IPS-18a (cell line): ENCODE measurements around the gene SUB1.
"Not testable (repeated sequence)": the region's sequence is repeated elsewhere in the genome, so short reads cannot be mapped to it uniquely, and the experiment has no call there.

Source experiments
- H3K27ac ChIP-seq: one replicate; pipeline ENCODE4 v1.5.1; 2013; ENCODE audit warnings: low read length
- H3K27me3 ChIP-seq: one replicate; pipeline ENCODE4 v1.6.1; 2013; ENCODE audit warnings: mild to moderate bottlenecking, low read length; ENCODE audit not compliant: control insufficient read depth, insufficient read depth
- H3K36me3 ChIP-seq: one replicate; pipeline ENCODE4 v1.6.1; 2013; ENCODE audit warnings: low read depth, low read length; ENCODE audit not compliant: control insufficient read depth
- H3K4me1 ChIP-seq: one replicate; pipeline ENCODE4 v1.6.1; 2013; ENCODE audit warnings: low read depth, low read length; ENCODE audit not compliant: control insufficient read depth
- H3K4me3 ChIP-seq: one replicate; pipeline ENCODE4 v1.5.1; 2013; ENCODE audit warnings: low read length
- H3K9ac ChIP-seq: one replicate; pipeline ENCODE4 v1.6.1; 2013; ENCODE audit warnings: mild to moderate bottlenecking, low read length, moderate library complexity
- H3K9me3 ChIP-seq: one replicate; pipeline ENCODE4 v1.6.1; 2013; ENCODE audit warnings: low read depth, low read length; ENCODE audit not compliant: control insufficient read depth

The SUB1 gene

GRCh38 chr5:32571128-32571527, 14.2 kb upstream of the SUB1 start:
- H3K4me3 ChIP-seq = no peak overlapping the region
- H3K36me3 ChIP-seq = no peaks in the 10 kb centered on the region
- no peak overlapping the region for H3K27ac ChIP-seq
- no peaks in the 10 kb centered on the region for H3K27me3 ChIP-seq
- no peaks in the 10 kb centered on the region for H3K4me1 ChIP-seq
- H3K9me3 ChIP-seq = no peaks in the 10 kb centered on the region
- H3K9ac ChIP-seq = no peak overlapping the region

- H3K4me3 ChIP-seq = no peak overlapping the region
- H3K9ac ChIP-seq = no peak overlapping the region
- H3K27ac ChIP-seq = no peak overlapping the region
- H3K27me3 ChIP-seq = no peaks in the 10 kb centered on the region
- peaks cover 2% of the 10 kb centered on the region for H3K4me1 ChIP-seq
- no peaks in the 10 kb centered on the region for H3K36me3 ChIP-seq
- H3K9me3 ChIP-seq = no peaks in the 10 kb centered on the region
Observed at GRCh38 chr5:32572778-32573480, 12.4 kb upstream of the SUB1 start.

- H3K27ac ChIP-seq, H3K9ac ChIP-seq, H3K4me1 ChIP-seq, H3K9me3 ChIP-seq, H3K36me3 ChIP-seq, H3K4me3 ChIP-seq, H3K27me3 ChIP-seq: not testable (repeated sequence)
Observed at GRCh38 chr5:32573481-32573854, 11.9 kb upstream of the SUB1 start.

- H3K27me3 ChIP-seq = no peaks in the 10 kb centered on the region
- H3K4me3 ChIP-seq = no peak overlapping the region
- H3K4me1 ChIP-seq = peaks cover 2% of the 10 kb centered on the region
- H3K27ac ChIP-seq = no peak overlapping the region
- no peaks in the 10 kb centered on the region for H3K9me3 ChIP-seq
- no peaks in the 10 kb centered on the region for H3K36me3 ChIP-seq
- no peak overlapping the region for H3K9ac ChIP-seq
Observed at GRCh38 chr5:32574540-32575175, 10.7 kb upstream of the SUB1 start.

GRCh38 chr5:32578363-32578762, 7.0 kb upstream of the SUB1 start:
- Histone ChIP-seq H3K4me3 (no peak overlapping the region), H3K4me1 (peaks cover 10% of the 10 kb centered on the region), H3K9me3 (no peaks in the 10 kb centered on the region), H3K27ac (no peak overlapping the region), H3K36me3 (no peaks in the 10 kb centered on the region), H3K27me3 (no peaks in the 10 kb centered on the region), H3K9ac (no peak overlapping the region)

- Histone ChIP-seq H3K36me3 (no peaks in the 10 kb centered on the region), H3K9ac (no peak overlapping the region), H3K9me3 (no peaks in the 10 kb centered on the region), H3K27ac (no peak overlapping the region), H3K27me3 (no peaks in the 10 kb centered on the region), H3K4me3 (no peak overlapping the region), H3K4me1 (peaks cover 13% of the 10 kb centered on the region)
Observed at GRCh38 chr5:32578764-32579163, 6.6 kb upstream of the SUB1 start.

- Histone ChIP-seq H3K27ac (no peak overlapping the region), H3K4me1 (peaks cover 20% of the 10 kb centered on the region), H3K4me3 (no peak overlapping the region), H3K9ac (no peak overlapping the region), H3K9me3 (no peaks in the 10 kb centered on the region), H3K27me3 (no peaks in the 10 kb centered on the region), H3K36me3 (no peaks in the 10 kb centered on the region)
Observed at GRCh38 chr5:32581010-32581785, 4.2 kb upstream of the SUB1 start.

- Histone ChIP-seq H3K27ac (no peak overlapping the region), H3K9ac (no peak overlapping the region), H3K4me1 (peaks cover 17% of the 10 kb centered on the region), H3K36me3 (peaks cover under 1% of the 10 kb centered on the region), H3K4me3 (no peak overlapping the region), H3K9me3 (no peaks in the 10 kb centered on the region), H3K27me3 (no peaks in the 10 kb centered on the region)
Observed at GRCh38 chr5:32583582-32584232, 1.6 kb upstream of the SUB1 start.

GRCh38 chr5:32584646-32585045, 711 bp upstream of the SUB1 start:
- peaks cover 17% of the 10 kb centered on the region for H3K4me1 ChIP-seq
- peak overlapping the region; percentile 98 for H3K4me3 ChIP-seq
- peak overlapping the region; percentile 95 for H3K9ac ChIP-seq
- H3K36me3 ChIP-seq = peaks cover 10% of the 10 kb centered on the region
- H3K9me3 ChIP-seq = no peaks in the 10 kb centered on the region
- H3K27me3 ChIP-seq = no peaks in the 10 kb centered on the region
- peak overlapping the region; percentile 62 for H3K27ac ChIP-seq

GRCh38 chr5:32585122-32585445, 273 bp upstream of the SUB1 start:
- Histone ChIP-seq H3K27ac (peak overlapping the region; percentile 62), H3K27me3 (no peaks in the 10 kb centered on the region), H3K9ac (peak overlapping the region; percentile 95), H3K4me1 (peaks cover 17% of the 10 kb centered on the region), H3K4me3 (peak overlapping the region; percentile 98), H3K36me3 (peaks cover 14% of the 10 kb centered on the region), H3K9me3 (no peaks in the 10 kb centered on the region)

- no peaks in the 10 kb centered on the region for H3K9me3 ChIP-seq
- peak overlapping the region; percentile 95 for H3K9ac ChIP-seq
- H3K27me3 ChIP-seq = no peaks in the 10 kb centered on the region
- peaks cover 17% of the 10 kb centered on the region for H3K4me1 ChIP-seq
- H3K27ac ChIP-seq = peak overlapping the region; percentile 59
- H3K36me3 ChIP-seq = peaks cover 17% of the 10 kb centered on the region
- H3K4me3 ChIP-seq = peak overlapping the region; percentile 98
Observed at GRCh38 chr5:32586276-32586599, 881 bp downstream of the SUB1 start.
